Left lung (tissue), 10 donors: ENCODE data around the gene UST. TPM values are rescaled to one million over a fixed set of nuclear protein-coding genes. Genes with fewer than 3 reads are reported as not detected.

Experiments
- ATAC-seq: fragments of 200-7000 bp; cut with Tn5 transposase; one replicate; pipeline ENCODE4 v1.9.1; 2020; ENCODE audit warnings: moderate library complexity
- DNase-seq, 4 donors: peaks; one replicate each; pipeline ENCODE4 v3.0.0-alpha.2; 2013 to 2020
- H3K27ac ChIP-seq, 2 donors: fragments of 200-600 bp; sonication (generic) in 1 of 2; one replicate each; pipeline versions ENCODE4 v1.5.0 to v1.8.0; 2020 to 2021
- H3K27me3 ChIP-seq, 2 donors: fragments of 200-600 bp; sonication (generic) in 1 of 2; one replicate each; pipeline versions ENCODE4 v1.5.0 to v1.8.0; 2020 to 2021
- H3K36me3 ChIP-seq, 2 donors: fragments of 200-600 bp; sonication (generic) in 1 of 2; one replicate each; pipeline versions ENCODE4 v1.5.0 to v1.8.0; 2020 to 2021
- H3K4me1 ChIP-seq, 2 donors: fragments of 200-600 bp; one replicate each; pipeline ENCODE4 v1.8.0; 2021
- H3K4me3 ChIP-seq, 2 donors: fragments of 200-600 bp; sonication (generic) in 1 of 2; one replicate each; pipeline versions ENCODE4 v1.5.0 to v1.8.0; 2020 to 2021; ENCODE audit warnings: mild to moderate bottlenecking in 1 of 2
- H3K9me3 ChIP-seq, 2 donors: fragments of 200-600 bp; sonication (generic) in 1 of 2; one replicate each; pipeline versions ENCODE4 v1.5.0 to v1.8.0; 2020 to 2021
- intact Hi-C, 2 donors: fragments of 100-400 bp; cut with DNase I; formaldehyde crosslinking; loops; one replicate each; pipeline versions ENCODE4 v1.11.2 to v1.14.2; 2022
- polyA plus RNA-seq, 6 donors: library from polyadenylated mRNA; unstranded; fragments of 120-200 nt; gene quantifications; one replicate each; pipeline ENCODE4 v1.2.1, GENCODE V29; 2013; ENCODE audit not compliant: insufficient read length in 6 of 6
- total RNA-seq, 2 donors: library from RNA; stranded (reverse); fragmentation: NEBNext Ultra II Directional; extraction: Animal tissue kit (Norgen Biotek cat#: 25700); gene quantifications; one replicate each; pipeline ENCODE4 v1.2.1, GENCODE V29; 2021
- TF ChIP-seq, protein P1 (sequence below), 2 donors: fragments of 200-600 bp; sonication (generic) in 1 of 2; IDR thresholded peaks; one replicate each; pipeline versions ENCODE4 v1.5.0 to v1.8.0; 2021; ENCODE audit warnings: antibody characterized with exemption in 2 of 2
- donor health status: DM: no; HTN: yes; CAD: no.
- donor health status: DM: no; HTN: no; CAD: no.

Gene UST
- total and polyA plus RNA-seq, 8 donors: 7.4 to 17.0 (median 9.5) TPM

DNA sequence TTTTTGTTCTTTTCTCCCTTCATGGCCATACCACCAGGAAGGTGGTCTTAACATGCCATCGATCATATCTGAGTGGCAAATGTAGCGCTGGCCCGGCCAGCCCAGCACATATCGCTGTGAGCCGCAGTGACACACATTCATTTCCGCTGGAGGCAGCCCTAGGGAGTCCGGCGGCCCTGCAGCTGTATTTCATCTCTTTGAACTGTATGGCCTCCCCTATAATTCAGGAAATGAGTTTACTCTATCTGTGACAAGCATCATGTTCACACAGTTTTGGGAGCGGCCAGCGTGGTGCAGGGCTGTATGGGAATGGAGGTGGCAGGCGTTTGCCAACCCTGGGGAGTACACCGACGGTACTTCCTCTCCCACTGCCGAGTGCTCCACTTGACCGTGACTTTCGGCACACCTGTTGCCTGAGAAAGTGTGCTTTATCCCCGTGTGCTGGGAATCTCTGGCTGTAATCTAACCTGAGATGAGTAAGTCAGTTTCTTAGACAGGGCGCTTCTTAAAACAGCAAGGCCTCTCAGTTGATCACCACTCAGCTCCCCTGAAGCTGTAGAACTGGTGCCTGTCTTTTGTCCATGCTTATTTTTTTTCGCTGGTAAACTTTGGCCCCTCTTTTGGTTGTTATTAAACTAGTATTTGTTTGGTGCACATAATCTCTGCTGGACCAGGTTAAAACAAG is 313.6 kb downstream of the UST start:
- Histone ChIP-seq H3K4me3 (no peak overlapping the region), H3K27ac (no peak overlapping the region), H3K36me3 (no peaks in the 10 kb centered on the region), H3K27me3 (peaks cover 0 to 12% of the 10 kb centered on the region in 2 donors), H3K4me1 (peaks cover 7 to 14% of the 10 kb centered on the region in 2 donors), H3K9me3 (no peaks in the 10 kb centered on the region)
- intact Hi-C loops: no loop called here
- ATAC-seq (peak; percentile 37), DNase-seq (peak in 1 of 4 donors; percentile 44)
- TF ChIP-seq, protein P1, sequence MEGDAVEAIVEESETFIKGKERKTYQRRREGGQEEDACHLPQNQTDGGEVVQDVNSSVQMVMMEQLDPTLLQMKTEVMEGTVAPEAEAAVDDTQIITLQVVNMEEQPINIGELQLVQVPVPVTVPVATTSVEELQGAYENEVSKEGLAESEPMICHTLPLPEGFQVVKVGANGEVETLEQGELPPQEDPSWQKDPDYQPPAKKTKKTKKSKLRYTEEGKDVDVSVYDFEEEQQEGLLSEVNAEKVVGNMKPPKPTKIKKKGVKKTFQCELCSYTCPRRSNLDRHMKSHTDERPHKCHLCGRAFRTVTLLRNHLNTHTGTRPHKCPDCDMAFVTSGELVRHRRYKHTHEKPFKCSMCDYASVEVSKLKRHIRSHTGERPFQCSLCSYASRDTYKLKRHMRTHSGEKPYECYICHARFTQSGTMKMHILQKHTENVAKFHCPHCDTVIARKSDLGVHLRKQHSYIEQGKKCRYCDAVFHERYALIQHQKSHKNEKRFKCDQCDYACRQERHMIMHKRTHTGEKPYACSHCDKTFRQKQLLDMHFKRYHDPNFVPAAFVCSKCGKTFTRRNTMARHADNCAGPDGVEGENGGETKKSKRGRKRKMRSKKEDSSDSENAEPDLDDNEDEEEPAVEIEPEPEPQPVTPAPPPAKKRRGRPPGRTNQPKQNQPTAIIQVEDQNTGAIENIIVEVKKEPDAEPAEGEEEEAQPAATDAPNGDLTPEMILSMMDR (IDR thresholded peaks at IDR 0.05): no peak

DNA sequence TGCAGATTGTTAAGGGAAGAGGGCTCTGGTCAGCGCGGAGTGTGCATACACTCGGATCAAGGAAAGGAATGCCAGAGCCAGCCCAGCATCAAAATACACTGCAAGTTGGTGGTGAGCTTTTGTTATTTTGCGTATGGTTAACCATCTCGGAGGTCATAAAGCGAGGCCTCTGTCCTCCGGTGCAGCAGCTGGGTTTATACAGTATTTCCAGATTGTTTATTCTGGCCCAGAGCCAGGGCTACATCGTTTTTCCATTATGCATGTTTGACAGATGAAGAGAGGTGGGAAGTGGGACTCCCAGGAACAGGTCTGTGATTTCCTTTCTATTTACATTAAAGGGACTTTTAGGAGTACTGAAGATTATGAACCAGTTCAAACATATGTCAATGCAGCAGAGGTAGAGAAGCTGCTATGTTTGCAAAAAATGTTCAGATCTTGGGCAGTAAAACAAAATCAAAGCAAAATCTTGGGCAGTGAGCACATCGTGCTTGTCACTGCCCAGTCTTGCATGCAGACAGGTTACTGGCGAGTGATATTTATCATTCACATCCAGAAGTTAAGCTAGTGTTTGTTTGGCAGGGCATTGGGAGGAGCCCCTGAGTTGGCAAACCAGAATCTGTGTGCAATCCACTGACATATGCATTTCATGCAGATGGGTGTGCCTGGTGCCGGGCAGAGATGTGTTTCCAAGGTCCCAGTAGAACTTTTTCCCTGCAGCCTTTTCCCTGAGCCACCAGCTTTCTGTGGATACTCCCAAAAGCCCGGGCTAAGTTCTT is 314.3 kb downstream of the UST start:
- Histone ChIP-seq H3K27ac (no peak overlapping the region), H3K9me3 (no peaks in the 10 kb centered on the region), H3K27me3 (peaks cover 0 to 12% of the 10 kb centered on the region in 2 donors), H3K4me1 (peaks cover 7 to 22% of the 10 kb centered on the region in 2 donors), H3K4me3 (no peak overlapping the region), H3K36me3 (no peaks in the 10 kb centered on the region)
- intact Hi-C loops: no loop called here
- DNase-seq: peak in 1 of 4 donors; percentile 39
- ATAC-seq: peak; percentile 8
- TF ChIP-seq, protein P1 (IDR thresholded peaks at IDR 0.05): no peak

DNA sequence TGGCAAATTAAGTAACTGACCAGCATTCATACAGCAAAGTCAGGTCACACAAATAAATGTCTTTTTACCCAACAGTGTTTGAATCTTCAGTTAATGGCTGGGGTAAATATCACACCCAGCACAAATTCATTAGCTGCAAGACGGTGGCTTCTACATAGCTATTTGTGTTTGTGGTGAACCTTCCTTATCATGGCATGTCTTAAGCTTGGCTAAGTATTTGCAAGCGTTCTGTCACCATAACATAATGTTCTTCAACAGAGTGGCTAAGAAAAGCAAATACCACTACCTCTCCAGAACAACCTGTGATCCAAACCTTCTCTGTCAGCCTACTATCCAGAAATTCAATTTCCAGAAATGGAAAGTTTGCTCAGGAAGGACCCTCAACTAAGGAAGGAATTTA is 315.1 kb downstream of the UST start:
- Histone ChIP-seq H3K27me3 (peaks cover 0 to 12% of the 10 kb centered on the region in 2 donors), H3K36me3 (no peaks in the 10 kb centered on the region), H3K27ac (no peak overlapping the region), H3K4me3 (no peak overlapping the region), H3K4me1 (peaks cover 7 to 25% of the 10 kb centered on the region in 2 donors), H3K9me3 (no peaks in the 10 kb centered on the region)
- TF ChIP-seq, protein P1 (IDR thresholded peaks at IDR 0.05): no peak
- intact Hi-C loops: no loop called here
- ATAC-seq (peak; percentile 66), DNase-seq (no peak)

DNA sequence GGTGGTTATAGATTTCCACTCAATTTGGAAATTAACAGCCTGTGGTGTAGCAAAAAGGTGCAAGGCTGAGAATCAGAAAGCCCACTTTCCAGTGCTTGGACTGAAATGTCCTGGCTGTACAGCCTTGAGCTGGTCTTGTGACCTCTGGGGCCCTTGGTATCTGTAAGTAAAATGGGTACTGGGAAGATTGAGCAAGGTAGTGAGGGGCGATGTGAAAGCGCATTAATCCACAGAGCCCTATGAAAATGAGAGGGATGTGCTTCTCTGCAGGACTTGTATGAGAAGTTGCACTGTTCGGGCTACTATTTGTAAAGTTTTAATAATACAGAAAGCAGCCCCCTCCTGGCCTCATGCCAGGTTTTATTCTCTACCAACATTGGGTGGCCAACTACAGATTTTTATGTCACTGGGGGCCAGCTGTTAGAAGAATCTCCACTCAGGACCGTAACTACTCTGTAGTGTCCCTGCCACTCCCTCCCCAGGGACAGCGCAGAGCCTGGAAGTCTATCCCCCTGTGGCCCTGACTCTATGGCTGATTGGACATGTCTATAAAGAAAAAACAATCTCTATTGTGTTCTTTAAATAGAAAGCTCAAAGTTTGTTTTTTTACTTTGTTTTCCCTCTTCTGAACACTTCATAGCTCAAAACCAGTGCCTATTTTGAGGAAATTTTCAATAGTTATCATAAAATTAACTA is 316.0 kb downstream of the UST start:
- Histone ChIP-seq H3K9me3 (no peaks in the 10 kb centered on the region), H3K36me3 (no peaks in the 10 kb centered on the region), H3K27me3 (peaks cover 0 to 12% of the 10 kb centered on the region in 2 donors), H3K27ac (no peak overlapping the region), H3K4me1 (peaks cover 7 to 25% of the 10 kb centered on the region in 2 donors), H3K4me3 (no peak overlapping the region)
- intact Hi-C loops: no loop called here
- TF ChIP-seq, protein P1 (IDR thresholded peaks at IDR 0.05): no peak
- ATAC-seq (no peak), DNase-seq (no peak)

DNA sequence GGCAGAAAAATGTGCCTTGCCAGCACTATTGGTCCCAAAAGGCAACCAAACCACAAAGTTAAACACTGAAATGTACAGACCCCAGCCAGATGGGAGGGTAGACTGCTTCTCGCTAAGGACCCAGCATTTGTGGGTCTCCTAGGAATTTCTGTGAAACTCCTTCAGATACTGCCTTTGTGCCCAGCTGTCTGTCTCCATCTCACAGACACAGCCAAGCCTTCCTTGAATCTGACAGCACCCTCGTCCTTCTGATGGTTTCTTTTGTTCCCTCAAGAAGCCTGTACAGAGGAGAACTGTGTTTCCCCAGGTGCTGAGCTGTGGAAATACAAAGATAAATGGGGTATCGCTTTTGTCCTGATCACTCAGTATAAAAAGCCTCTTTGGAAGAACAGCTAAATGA is 316.6 kb downstream of the UST start:
- no peaks in the 10 kb centered on the region for H3K36me3 ChIP-seq
- ATAC-seq: no peak

More for the DNA sequence above, 316.6 kb downstream of the UST start:
- peaks cover 0 to 12% of the 10 kb centered on the region in 2 donors for H3K27me3 ChIP-seq
- H3K27ac ChIP-seq: no peak overlapping the region
- intact Hi-C loops: no loop called here
- peaks cover 7 to 25% of the 10 kb centered on the region in 2 donors for H3K4me1 ChIP-seq
- H3K4me3 ChIP-seq: no peak overlapping the region
- no peak for DNase-seq
- TF ChIP-seq, protein P1 (IDR thresholded peaks at IDR 0.05): no peak
- H3K9me3 ChIP-seq: no peaks in the 10 kb centered on the region
